Measurements from ENCODE around the gene THBS3. TPM values are rescaled to one million over a fixed set of nuclear protein-coding genes. Genes with fewer than 3 reads are reported as not detected.

THBS3 gene
- total and polyA plus RNA-seq, 9 of the 15 experiments (the other 6 are each of a cell fraction or from before 2014, with no cell fraction given), result 0.59 to 8.3 (median 3.2) TPM

DNA sequence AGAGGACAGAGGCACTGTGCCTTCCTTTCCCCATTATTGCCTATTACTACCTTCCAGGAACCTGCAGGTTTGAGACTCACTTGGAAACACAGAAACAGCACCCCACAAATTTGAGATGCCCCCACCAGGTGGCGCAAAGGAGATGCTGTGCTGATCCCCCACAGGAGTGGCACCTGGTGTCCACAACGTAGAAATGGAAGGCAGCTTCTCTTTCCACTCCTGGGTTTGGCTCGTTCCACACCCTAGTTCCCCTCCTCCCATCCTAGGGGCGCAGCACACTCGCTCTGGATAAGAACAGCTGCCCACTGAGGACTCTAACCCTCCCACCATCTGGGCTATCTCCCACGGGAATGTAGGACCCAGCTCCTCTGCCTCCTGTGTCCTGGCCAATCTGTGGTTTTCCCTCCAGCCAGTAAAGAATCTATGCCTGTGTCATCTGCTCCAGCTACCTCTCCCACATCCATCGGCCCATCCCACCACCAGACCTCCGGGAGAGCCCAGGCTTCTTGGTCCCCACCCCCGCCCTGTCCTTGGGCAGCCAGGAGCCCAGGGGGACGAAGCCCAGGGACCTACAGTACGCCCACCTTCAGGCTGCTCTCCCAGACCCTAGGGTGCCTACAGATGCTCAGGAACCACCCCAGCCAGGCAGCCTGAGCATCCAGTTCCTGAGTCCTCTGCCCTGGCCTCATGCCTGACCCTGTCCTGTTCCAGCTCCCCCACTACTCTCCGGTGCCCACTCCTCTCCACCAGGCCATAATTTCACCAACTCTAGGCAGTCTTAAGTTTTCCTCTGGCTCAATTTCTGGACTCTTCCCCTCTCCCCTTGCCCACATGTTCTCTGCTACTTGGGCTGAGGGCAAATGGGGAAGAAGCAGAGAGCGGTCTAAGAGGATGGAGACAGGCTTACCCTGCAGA, 549 bp downstream of the THBS3 start (continued):
- TF ChIP-seq ZNF592 (IDR thresholded peaks at IDR 0.05) (peak; percentile 68), RB1 (IDR thresholded peaks at IDR 0.05; ENCODE audit: low read depth) (peak; percentile 53; the same call in 1 of the 2 replicates), HDAC6 (IDR thresholded peaks at IDR 0.05; ENCODE audit: low read depth, low read length) (no peak), ZNF77 (CRISPR knock-in tag; IDR thresholded peaks at IDR 0.05) (no peak), L3MBTL2 (IDR thresholded peaks at IDR 0.05) (peak; percentile 26; the same call in 1 of the 2 replicates), ATF1 (CRISPR knock-in tag; IDR thresholded peaks at IDR 0.05) (no peak), ATF1 (tag; IDR thresholded peaks at IDR 0.05) (peak; percentile 35; the same call in 1 of the 2 replicates), ZNF12 (CRISPR knock-in tag; IDR thresholded peaks at IDR 0.05) (no peak), ZNF318 (IDR thresholded peaks at IDR 0.05; ENCODE audit: borderline replicate concordance in 1 of 2, low read depth in 1 of 2) (no peak), ZNF695 (CRISPR knock-in tag; IDR thresholded peaks at IDR 0.05) (no peak), POLR2AphosphoS5 (IDR thresholded peaks at IDR 0.05; ENCODE audit: control insufficient read depth, insufficient read depth, low read depth, low read length) (no peak), ARID2 (IDR thresholded peaks at IDR 0.05) (peak; percentile 26; the same call in 1 of the 2 replicates), HNRNPLL (IDR thresholded peaks at IDR 0.05; ENCODE audit: low read depth, low read length, poor library complexity, severe bottlenecking) (no peak)
- TF ChIP-seq, protein P1, sequence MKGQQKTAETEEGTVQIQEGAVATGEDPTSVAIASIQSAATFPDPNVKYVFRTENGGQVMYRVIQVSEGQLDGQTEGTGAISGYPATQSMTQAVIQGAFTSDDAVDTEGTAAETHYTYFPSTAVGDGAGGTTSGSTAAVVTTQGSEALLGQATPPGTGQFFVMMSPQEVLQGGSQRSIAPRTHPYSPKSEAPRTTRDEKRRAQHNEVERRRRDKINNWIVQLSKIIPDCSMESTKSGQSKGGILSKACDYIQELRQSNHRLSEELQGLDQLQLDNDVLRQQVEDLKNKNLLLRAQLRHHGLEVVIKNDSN (CRISPR knock-in tag; IDR thresholded peaks at IDR 0.05), result no peak
